Measurements from ENCODE around the gene ADGRG3.

ADGRG3 gene

DNA sequence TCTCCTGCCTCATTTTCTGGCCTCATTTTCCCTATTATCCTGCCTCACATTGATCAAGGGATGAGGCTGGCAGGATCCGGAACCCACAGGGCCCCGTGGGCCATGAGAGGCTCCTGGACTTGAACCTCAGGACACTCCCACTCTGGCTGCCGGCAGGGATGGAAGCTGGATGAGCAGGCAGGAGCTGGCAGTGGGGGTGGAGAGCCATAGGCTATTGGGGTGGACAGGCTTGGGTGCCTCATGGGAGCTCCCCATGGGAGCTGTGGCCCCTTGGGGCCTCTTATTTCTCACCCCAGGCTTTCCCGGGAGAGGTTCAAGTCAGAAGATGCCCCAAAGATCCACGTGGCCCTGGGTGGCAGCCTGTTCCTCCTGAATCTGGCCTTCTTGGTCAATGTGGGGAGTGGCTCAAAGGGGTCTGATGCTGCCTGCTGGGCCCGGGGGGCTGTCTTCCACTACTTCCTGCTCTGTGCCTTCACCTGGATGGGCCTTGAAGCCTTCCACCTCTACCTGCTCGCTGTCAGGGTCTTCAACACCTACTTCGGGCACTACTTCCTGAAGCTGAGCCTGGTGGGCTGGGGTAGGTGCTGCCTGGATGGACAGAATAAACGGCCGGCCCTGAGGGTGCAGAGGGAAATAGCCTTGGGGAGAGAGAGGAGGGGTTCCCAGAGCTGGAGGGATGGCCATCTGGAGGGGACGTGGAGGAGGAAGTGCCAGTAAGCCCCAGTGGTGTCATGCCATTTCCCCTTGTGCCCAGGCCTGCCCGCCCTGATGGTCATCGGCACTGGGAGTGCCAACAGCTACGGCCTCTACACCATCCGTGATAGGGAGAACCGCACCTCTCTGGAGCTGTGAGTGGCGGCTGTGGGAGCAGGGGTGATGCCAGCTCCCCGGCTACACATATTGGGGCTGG is 15.8 kb downstream of the ADGRG3 start:
- TF ChIP-seq, protein P1, sequence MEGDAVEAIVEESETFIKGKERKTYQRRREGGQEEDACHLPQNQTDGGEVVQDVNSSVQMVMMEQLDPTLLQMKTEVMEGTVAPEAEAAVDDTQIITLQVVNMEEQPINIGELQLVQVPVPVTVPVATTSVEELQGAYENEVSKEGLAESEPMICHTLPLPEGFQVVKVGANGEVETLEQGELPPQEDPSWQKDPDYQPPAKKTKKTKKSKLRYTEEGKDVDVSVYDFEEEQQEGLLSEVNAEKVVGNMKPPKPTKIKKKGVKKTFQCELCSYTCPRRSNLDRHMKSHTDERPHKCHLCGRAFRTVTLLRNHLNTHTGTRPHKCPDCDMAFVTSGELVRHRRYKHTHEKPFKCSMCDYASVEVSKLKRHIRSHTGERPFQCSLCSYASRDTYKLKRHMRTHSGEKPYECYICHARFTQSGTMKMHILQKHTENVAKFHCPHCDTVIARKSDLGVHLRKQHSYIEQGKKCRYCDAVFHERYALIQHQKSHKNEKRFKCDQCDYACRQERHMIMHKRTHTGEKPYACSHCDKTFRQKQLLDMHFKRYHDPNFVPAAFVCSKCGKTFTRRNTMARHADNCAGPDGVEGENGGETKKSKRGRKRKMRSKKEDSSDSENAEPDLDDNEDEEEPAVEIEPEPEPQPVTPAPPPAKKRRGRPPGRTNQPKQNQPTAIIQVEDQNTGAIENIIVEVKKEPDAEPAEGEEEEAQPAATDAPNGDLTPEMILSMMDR (IDR thresholded peaks at IDR 0.05; ENCODE audit: borderline replicate concordance, insufficient read depth, low read depth, low read length) = no peak
- no peak overlapping the region for H3K4me3 ChIP-seq (ENCODE audit: low read depth, low read length)

DNA sequence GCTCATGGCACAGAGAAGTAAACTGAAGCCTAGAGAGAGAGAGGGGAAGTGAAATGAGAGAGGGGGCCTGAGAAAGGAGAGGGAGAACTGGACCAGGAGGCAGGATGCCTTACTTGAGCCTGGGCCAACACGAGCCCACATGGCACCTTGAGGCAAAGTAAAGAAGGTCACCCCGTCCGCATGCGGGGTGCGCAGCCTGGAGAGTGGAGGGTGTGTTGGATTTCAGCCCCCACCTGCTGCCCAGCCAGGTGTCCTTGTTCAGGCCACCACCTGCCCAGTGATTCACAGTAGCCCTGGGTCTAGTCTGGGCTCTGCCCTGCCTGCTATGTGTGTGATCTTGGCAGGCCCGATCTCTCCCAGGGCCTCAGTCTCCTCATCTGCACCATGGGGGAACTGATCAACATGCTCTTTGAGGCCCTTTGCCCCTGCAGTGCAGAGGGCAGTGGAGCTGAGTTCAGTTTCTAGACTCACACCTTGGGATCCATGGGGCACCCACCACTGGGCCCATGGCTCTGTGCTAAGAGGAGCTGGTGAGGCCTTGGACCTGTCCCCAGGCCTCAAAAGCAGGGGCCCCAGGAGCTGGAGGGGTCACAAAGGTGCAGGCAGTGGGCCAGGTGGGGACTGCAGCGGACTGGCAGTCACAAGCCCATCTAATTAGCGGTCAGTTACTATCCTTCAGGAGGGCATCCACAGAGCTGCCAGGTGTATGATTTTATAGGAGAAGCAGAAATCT is 16.7 kb downstream of the ADGRG3 start:
- TF ChIP-seq, protein P1 (IDR thresholded peaks at IDR 0.05; ENCODE audit: borderline replicate concordance, insufficient read depth, low read depth, low read length) = no peak
- H3K4me3 ChIP-seq (ENCODE audit: low read depth, low read length) = no peak overlapping the region

DNA sequence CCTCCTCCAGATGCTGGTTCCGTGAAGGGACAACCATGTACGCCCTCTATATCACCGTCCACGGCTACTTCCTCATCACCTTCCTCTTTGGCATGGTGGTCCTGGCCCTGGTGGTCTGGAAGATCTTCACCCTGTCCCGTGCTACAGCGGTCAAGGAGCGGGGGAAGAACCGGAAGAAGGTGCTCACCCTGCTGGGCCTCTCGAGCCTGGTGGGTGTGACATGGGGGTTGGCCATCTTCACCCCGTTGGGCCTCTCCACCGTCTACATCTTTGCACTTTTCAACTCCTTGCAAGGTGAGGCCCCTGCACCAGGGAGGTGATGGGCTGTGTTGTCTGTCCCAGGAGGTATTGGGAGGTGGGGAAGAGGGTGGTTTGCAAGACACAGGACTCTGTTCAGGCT is 17.5 kb downstream of the ADGRG3 start:
- TF ChIP-seq, protein P1 (IDR thresholded peaks at IDR 0.05; ENCODE audit: borderline replicate concordance, insufficient read depth, low read depth, low read length) = no peak
- no peak overlapping the region for H3K4me3 ChIP-seq (ENCODE audit: low read depth, low read length)

DNA sequence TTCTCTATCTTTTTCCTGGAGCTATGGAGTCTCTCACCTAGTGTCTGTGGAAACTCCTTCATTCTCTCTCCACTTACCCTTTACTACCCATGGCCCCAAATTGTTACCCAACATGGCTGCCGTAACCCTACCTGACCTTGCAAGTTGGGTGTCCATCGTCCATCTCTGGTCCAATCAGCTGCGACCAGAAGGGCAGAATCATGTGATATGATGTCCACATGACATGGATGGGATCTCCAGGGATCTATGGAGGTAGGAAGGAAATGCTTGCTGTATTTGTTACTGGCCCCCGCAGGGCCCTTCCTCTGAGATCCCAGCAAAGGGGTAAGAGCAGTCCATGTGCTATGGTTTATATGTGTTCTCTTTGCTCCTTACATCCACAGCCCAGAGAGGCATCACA is 18.5 kb downstream of the ADGRG3 start:
- TF ChIP-seq, protein P1 (IDR thresholded peaks at IDR 0.05; ENCODE audit: borderline replicate concordance, insufficient read depth, low read depth, low read length) = no peak
- no peak overlapping the region for H3K4me3 ChIP-seq (ENCODE audit: low read depth, low read length)

DNA sequence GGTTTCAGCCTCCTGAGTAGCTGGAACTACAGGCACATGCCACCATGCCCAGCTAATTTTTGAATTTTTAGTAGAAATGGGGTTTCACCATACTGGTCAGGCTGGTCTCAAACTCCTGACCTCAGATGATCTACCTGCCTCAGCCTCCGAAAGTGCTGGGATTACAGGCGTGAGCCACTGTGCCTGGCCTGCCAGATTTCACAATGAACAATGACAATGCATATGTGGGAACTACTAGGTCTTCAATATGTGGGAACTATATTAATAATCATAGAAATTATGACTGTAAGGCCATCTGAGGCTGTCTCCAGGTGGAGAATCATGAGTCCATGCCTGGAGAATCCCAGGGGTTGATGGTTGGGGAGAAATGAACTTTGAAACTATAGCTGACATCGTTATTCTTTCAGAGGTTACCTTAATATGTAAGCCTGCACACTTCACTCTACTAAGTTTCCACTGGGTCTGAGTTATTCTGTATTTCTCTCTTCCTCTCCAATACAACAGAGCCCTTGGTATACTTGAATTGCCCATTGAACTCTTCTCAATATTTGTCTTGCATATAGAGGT is 19.3 kb downstream of the ADGRG3 start:
- no peak overlapping the region for H3K4me3 ChIP-seq (ENCODE audit: low read depth, low read length)
- TF ChIP-seq, protein P1 (IDR thresholded peaks at IDR 0.05; ENCODE audit: borderline replicate concordance, insufficient read depth, low read depth, low read length) = no peak

DNA sequence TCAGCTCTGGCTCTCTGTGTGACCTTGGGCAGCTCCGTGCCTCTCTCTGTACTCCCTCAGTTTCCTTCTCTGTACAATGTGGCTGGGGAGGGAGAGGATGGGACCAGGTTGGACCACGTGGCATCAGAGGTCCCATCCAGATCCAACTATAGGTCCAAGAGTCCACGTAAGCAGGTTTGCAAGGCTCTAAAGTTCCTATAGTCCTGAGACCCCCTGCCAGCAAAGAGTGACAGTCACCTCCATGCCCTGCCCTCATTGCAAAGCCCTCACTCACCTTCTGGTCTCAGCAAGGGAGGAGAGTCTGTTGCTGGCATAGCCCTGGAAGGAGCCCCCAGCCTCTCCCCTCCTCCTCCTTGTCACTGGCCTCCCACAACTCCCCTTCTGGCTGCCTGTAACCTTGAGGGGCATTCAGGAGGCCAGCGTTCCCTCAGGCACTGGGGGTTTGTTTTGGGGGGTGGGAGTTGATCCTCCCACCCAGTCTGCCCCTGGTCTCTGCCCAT is 20.4 kb downstream of the ADGRG3 start:
- TF ChIP-seq, protein P1 (IDR thresholded peaks at IDR 0.05; ENCODE audit: borderline replicate concordance, insufficient read depth, low read depth, low read length) = no peak
- H3K4me3 ChIP-seq (ENCODE audit: low read depth, low read length) = no peak overlapping the region
